OCI-LY3 (cell line): ENCODE results near the gene WSCD2.

Experiments
- H2AFZ ChIP-seq: fragments of 200-600, 300-600 bp; shearing (Covaris generic); 2 replicates; pipeline ENCODE4 v1.6.0; 2014; ENCODE audit warnings: antibody characterized with exemption, low read depth, low read length
- H3K27ac ChIP-seq: fragments of 200-600, 300-600 bp; sonication (generic); 2 replicates; pipeline ENCODE4 v1.5.1; 2014; ENCODE audit warnings: mild to moderate bottlenecking, low read length, moderate library complexity, mixed read lengths
- H3K27me3 ChIP-seq: fragments of 200-600, 300-600 bp; sonication (generic); 2 replicates; pipeline ENCODE4 v1.6.1; 2014; ENCODE audit warnings: low read depth, low read length, mixed read lengths
- H3K36me3 ChIP-seq: fragments of 200-600, 300-600 bp; sonication (generic); replicated peaks from 2 replicates; pipeline ENCODE3; 2014; ENCODE audit warnings: low read depth, low read length, mixed read lengths
- H3K4me1 ChIP-seq: fragments of 300-600, 200-600 bp; sonication (generic); 2 replicates; pipeline ENCODE4 v1.6.1; 2014; ENCODE audit warnings: low read length, mixed read lengths
- H3K4me2 ChIP-seq: fragments of 200-600, 300-600 bp; sonication (generic); 2 replicates; pipeline ENCODE4 v1.6.1; 2014; ENCODE audit warnings: low read length, mixed read lengths
- H3K4me3 ChIP-seq: fragments of 300-600, 200-600 bp; sonication (generic); 2 replicates; pipeline ENCODE4 v1.5.1; 2014; ENCODE audit warnings: antibody characterized with exemption, mild to moderate bottlenecking, low read length, moderate library complexity
- H3K79me2 ChIP-seq: fragments of 300-600, 200-600 bp; shearing (Covaris generic); 2 replicates; pipeline ENCODE4 v1.6.1; 2014; ENCODE audit warnings: mild to moderate bottlenecking, low read length, mixed read lengths
- H3K9ac ChIP-seq: fragments of 300-600, 200-600 bp; shearing (Covaris generic); 2 replicates; pipeline ENCODE4 v1.6.0; 2014; ENCODE audit warnings: mild to moderate bottlenecking, low read length, moderate library complexity
- H3K9me3 ChIP-seq: fragments of 200-600, 300-600 bp; shearing (Covaris generic); 2 replicates; pipeline ENCODE4 v1.6.1; 2014; ENCODE audit warnings: low read length, mixed read lengths; ENCODE audit not compliant: insufficient read depth
- H4K20me1 ChIP-seq: fragments of 200-600, 300-600 bp; sonication (generic); 2 replicates; pipeline ENCODE4 v1.6.1; 2016; ENCODE audit warnings: low read length, mixed read lengths; ENCODE audit not compliant: insufficient read depth
- EZH2phosphoT487 ChIP-seq: fragments of 200-600 bp; shearing (Covaris generic); IDR thresholded peaks from 2 replicates; pipeline ENCODE4 v1.6.1; 2018; ENCODE audit warnings: antibody characterized with exemption, mixed run types, low read depth
- TF ChIP-seq, protein P1 (sequence below): fragments of 200-600, 300-600 bp; sonication (generic); IDR thresholded peaks from 2 replicates; pipeline ENCODE4 v1.5.1; 2014; ENCODE audit warnings: antibody characterized with exemption, low read length, low read depth

The WSCD2 gene

DNA sequence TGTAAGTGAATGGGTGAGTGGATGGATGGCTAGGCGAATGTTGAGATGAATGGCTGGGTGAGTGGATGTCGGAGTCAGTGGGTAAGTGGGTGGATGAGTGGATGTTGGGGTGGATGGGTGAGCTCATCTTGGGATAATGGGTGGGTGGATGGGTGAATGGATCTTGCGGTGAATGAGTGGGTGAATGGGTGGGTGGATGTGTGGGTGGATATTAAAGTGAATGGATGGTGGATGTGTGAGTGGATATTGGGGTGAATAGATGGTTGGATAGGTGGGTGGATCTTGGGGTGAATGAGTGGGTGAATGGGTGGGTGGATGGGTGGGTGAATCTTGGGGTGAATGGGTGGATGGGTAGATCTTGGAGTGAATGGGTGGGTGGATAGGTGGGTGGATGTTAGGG is 158.1 kb downstream of the WSCD2 start:
- Histone ChIP-seq H3K27me3 (peaks cover 66% of the 10 kb centered on the region), H4K20me1 (no peaks in the 10 kb centered on the region), H3K36me3 (no peaks in the 10 kb centered on the region), H2AFZ (no peak overlapping the region), H3K79me2 (no peaks in the 10 kb centered on the region), H3K4me1 (peaks cover 21% of the 10 kb centered on the region), H3K27ac (no peak overlapping the region), H3K4me3 (no peak overlapping the region), H3K9ac (no peak overlapping the region), H3K9me3 (no peaks in the 10 kb centered on the region), H3K4me2 (peak overlapping the region; percentile 30; the same call in 1 of the 2 replicates)
- no peak for TF ChIP-seq EZH2phosphoT487
- TF ChIP-seq, protein P1, sequence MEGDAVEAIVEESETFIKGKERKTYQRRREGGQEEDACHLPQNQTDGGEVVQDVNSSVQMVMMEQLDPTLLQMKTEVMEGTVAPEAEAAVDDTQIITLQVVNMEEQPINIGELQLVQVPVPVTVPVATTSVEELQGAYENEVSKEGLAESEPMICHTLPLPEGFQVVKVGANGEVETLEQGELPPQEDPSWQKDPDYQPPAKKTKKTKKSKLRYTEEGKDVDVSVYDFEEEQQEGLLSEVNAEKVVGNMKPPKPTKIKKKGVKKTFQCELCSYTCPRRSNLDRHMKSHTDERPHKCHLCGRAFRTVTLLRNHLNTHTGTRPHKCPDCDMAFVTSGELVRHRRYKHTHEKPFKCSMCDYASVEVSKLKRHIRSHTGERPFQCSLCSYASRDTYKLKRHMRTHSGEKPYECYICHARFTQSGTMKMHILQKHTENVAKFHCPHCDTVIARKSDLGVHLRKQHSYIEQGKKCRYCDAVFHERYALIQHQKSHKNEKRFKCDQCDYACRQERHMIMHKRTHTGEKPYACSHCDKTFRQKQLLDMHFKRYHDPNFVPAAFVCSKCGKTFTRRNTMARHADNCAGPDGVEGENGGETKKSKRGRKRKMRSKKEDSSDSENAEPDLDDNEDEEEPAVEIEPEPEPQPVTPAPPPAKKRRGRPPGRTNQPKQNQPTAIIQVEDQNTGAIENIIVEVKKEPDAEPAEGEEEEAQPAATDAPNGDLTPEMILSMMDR: no peak

DNA sequence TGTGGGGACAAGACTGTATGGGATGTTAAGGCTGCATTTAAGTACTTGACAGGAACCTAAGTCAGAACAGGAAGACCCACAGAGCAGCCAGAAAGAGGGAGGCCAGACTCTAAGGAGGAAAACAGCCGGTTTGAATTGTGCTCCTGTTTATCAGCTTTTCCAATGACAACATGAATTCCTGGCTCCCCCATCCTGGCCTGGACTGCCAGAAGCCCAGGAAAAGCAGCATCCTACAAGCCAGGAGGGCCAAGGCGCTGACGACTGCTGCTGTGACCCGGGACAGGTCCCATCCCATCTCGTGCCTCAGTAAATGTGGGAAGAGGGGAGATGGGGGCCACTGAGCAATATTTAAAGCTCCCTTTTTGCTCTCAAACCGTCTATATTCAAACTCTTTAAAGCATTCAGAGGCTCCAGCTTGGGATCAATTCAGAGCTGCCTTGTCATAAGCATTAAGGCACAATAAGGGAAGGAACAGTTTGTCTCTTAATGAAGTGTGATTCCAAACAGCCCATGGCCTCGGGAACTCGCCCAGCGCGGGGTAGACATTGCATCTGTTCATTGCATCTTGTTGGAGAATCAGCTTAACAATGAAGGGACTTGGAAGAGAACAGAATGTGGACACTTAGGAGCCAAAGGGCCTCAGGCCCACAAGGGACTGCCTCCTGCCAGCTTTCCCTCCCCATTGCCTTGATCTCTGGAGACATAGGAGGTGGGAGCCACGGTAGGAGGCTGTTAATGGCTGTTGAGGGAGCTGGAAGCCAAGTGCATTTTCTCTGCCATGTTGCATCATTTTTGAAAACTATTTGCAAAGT is 160.5 kb downstream of the WSCD2 start:
- Histone ChIP-seq H3K4me1 (peaks cover 21% of the 10 kb centered on the region), H3K9me3 (no peaks in the 10 kb centered on the region), H3K9ac (no peak overlapping the region), H3K27me3 (peaks cover 72% of the 10 kb centered on the region), H3K27ac (no peak overlapping the region), H3K4me3 (no peak overlapping the region), H2AFZ (no peak overlapping the region), H3K4me2 (no peak overlapping the region), H3K36me3 (no peaks in the 10 kb centered on the region), H4K20me1 (no peaks in the 10 kb centered on the region), H3K79me2 (no peaks in the 10 kb centered on the region)
- no peak for TF ChIP-seq EZH2phosphoT487
- TF ChIP-seq, protein P1: no peak

DNA sequence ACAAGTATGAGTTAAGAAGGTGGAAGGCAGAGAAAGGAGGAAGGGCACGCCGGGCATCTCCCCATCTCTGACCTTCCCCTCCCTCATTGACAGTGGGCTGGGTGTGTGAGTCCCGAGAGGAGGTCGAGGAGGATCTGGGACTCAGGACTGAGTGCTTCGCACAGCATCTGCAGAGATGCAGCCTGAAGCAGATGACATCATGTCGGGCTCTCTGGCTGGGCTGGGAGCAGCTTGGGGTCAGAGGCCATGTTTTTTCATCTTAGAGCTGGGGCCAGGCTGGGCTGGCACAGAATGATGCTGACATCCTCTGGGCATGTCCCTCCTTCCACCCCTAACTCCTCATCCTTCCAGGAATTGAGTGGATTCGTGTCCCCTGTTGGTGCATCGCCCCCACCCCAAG is 166.6 kb downstream of the WSCD2 start:
- TF ChIP-seq EZH2phosphoT487: no peak
- TF ChIP-seq, protein P1: no peak
- peaks cover 13% of the 10 kb centered on the region for H3K4me1 ChIP-seq
- H3K4me3 ChIP-seq: no peak overlapping the region
- H3K27ac ChIP-seq: no peak overlapping the region
- no peaks in the 10 kb centered on the region for H3K9me3 ChIP-seq
- H3K79me2 ChIP-seq: no peaks in the 10 kb centered on the region
- no peak overlapping the region for H3K4me2 ChIP-seq
- peaks cover 72% of the 10 kb centered on the region for H3K27me3 ChIP-seq
- H3K36me3 ChIP-seq: no peaks in the 10 kb centered on the region
- H2AFZ ChIP-seq: no peak overlapping the region
- no peak overlapping the region for H3K9ac ChIP-seq
- no peaks in the 10 kb centered on the region for H4K20me1 ChIP-seq

DNA sequence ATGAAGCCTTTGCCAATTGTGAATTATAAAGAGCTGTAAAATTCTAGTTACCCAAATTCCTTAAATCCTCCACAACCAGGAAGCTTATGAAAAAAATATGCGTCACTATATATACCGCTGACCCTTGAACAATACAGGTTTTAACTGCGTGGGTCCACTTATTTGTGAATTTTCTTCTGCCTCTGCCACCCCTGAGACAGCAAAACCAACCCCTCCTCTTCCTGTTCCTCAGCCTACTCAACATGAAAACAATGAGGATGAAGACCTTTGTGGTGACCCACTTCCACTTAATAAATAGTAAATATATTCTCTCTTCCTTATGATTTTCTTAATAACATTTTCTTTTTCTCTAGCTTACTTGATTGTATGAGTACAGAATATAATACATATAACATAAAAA is 167.9 kb downstream of the WSCD2 start:
- H3K36me3 ChIP-seq: no peaks in the 10 kb centered on the region
- H3K9me3 ChIP-seq: no peaks in the 10 kb centered on the region
- H3K79me2 ChIP-seq: no peaks in the 10 kb centered on the region
- H4K20me1 ChIP-seq: no peaks in the 10 kb centered on the region
- no peak overlapping the region for H3K4me3 ChIP-seq
- no peak overlapping the region for H3K27ac ChIP-seq
- H3K4me1 ChIP-seq: peaks cover 13% of the 10 kb centered on the region
- no peak overlapping the region for H2AFZ ChIP-seq
- no peak overlapping the region for H3K9ac ChIP-seq
- H3K27me3 ChIP-seq: peaks cover 65% of the 10 kb centered on the region
- TF ChIP-seq EZH2phosphoT487: no peak
- H3K4me2 ChIP-seq: no peak overlapping the region
